ENCODE results near the gene INSC. TPM values are rescaled to one million over a fixed set of nuclear protein-coding genes. Genes with fewer than 3 reads are reported as not detected.

INSC gene
- total RNA-seq, 4 donors from 2014 or later = not detected

- no peaks in the 10 kb centered on the region for H3K36me3 ChIP-seq
- H3K27ac ChIP-seq = no peak overlapping the region
- TF ChIP-seq CTCF (IDR thresholded peaks at IDR 0.05 in 4 of 5, conservative IDR thresholded peaks at IDR 0.05 in 1 of 5) (no peak), POLR2A (IDR thresholded peaks at IDR 0.05) (no peak)
- in situ Hi-C loops (cut with MboI; ENCODE audit: low sequenced_read_pairs in 4 of 4) (no loop called here), intact Hi-C loops (cut with DNase I; ENCODE audit: low total_unique reads) (no loop called here)
- H3K4me3 ChIP-seq = no peak overlapping the region
- H3K9me3 ChIP-seq = no peaks in the 10 kb centered on the region
- ATAC-seq (no peak), DNase-seq (no peak)
- no peaks in the 10 kb centered on the region for H3K4me1 ChIP-seq
- no peaks in the 10 kb centered on the region for H3K27me3 ChIP-seq
Observed at GRCh38 chr11:15143855-15144254, 29.1 kb downstream of the INSC start.

- Histone ChIP-seq H3K9me3 (no peaks in the 10 kb centered on the region), H3K4me1 (no peaks in the 10 kb centered on the region), H3K27ac (no peak overlapping the region), H3K36me3 (no peaks in the 10 kb centered on the region), H3K4me3 (no peak overlapping the region), H3K27me3 (no peaks in the 10 kb centered on the region)
- ATAC-seq (no peak), DNase-seq (no peak)
- in situ Hi-C loops (cut with MboI; ENCODE audit: low sequenced_read_pairs in 4 of 4) (no loop called here), intact Hi-C loops (cut with DNase I; ENCODE audit: low total_unique reads) (no loop called here)
- no peak for TF ChIP-seq POLR2A (IDR thresholded peaks at IDR 0.05)
- TF ChIP-seq CTCF (IDR thresholded peaks at IDR 0.05 in 4 of 5, conservative IDR thresholded peaks at IDR 0.05 in 1 of 5) = no peak
Observed at GRCh38 chr11:15144347-15144746, 29.6 kb downstream of the INSC start.

- H3K4me1 ChIP-seq = no peaks in the 10 kb centered on the region
- TF ChIP-seq CTCF (IDR thresholded peaks at IDR 0.05 in 4 of 5, conservative IDR thresholded peaks at IDR 0.05 in 1 of 5) = no peak
- H3K9me3 ChIP-seq = no peaks in the 10 kb centered on the region
- no peaks in the 10 kb centered on the region for H3K36me3 ChIP-seq
- no peak overlapping the region for H3K27ac ChIP-seq
- in situ Hi-C loops (cut with MboI; ENCODE audit: low sequenced_read_pairs in 4 of 4) = no loop called here
- H3K27me3 ChIP-seq = no peaks in the 10 kb centered on the region
- intact Hi-C loops (cut with DNase I; ENCODE audit: low total_unique reads) = no loop called here
- ATAC-seq (no peak), DNase-seq (no peak)
- no peak overlapping the region for H3K4me3 ChIP-seq
Observed at GRCh38 chr11:15145151-15145550, 30.4 kb downstream of the INSC start.

- Histone ChIP-seq H3K27ac (no peak overlapping the region), H3K36me3 (no peaks in the 10 kb centered on the region), H3K27me3 (no peaks in the 10 kb centered on the region), H3K4me1 (no peaks in the 10 kb centered on the region), H3K4me3 (no peak overlapping the region), H3K9me3 (no peaks in the 10 kb centered on the region)
- TF ChIP-seq CTCF (IDR thresholded peaks at IDR 0.05 in 4 of 5, conservative IDR thresholded peaks at IDR 0.05 in 1 of 5) (no peak), POLR2A (IDR thresholded peaks at IDR 0.05) (no peak)
- in situ Hi-C loops (cut with MboI; ENCODE audit: low sequenced_read_pairs in 4 of 4) (no loop called here), intact Hi-C loops (cut with DNase I; ENCODE audit: low total_unique reads) (no loop called here)
- ATAC-seq (no peak), DNase-seq (no peak)
Observed at GRCh38 chr11:15145615-15146014, 30.9 kb downstream of the INSC start.

- Histone ChIP-seq H3K4me1 (no peaks in the 10 kb centered on the region), H3K27ac (no peak overlapping the region), H3K36me3 (no peaks in the 10 kb centered on the region), H3K4me3 (no peak overlapping the region), H3K27me3 (no peaks in the 10 kb centered on the region), H3K9me3 (no peaks in the 10 kb centered on the region)
- DNase-seq (no peak), ATAC-seq (no peak)
- in situ Hi-C loops (cut with MboI; ENCODE audit: low sequenced_read_pairs in 4 of 4) (no loop called here), intact Hi-C loops (cut with DNase I; ENCODE audit: low total_unique reads) (no loop called here)
- TF ChIP-seq CTCF (IDR thresholded peaks at IDR 0.05 in 4 of 5, conservative IDR thresholded peaks at IDR 0.05 in 1 of 5) (no peak), POLR2A (IDR thresholded peaks at IDR 0.05) (no peak)
Observed at GRCh38 chr11:15146271-15147003, 31.7 kb downstream of the INSC start.
